Hepatocyte (in vitro differentiated cells): ENCODE measurements around the gene MICAL2. TPM values are rescaled to one million over a fixed set of nuclear protein-coding genes. Genes with fewer than 3 reads are reported as not detected.
A peak's percentile ranks its signal among the peaks of the same experiment; 100 is the strongest.

ENCODE experiments used
- DNase-seq: peaks from one replicate; pipeline ENCODE4 v3.0.0-alpha.2; 2016; ENCODE audit warnings: low spot score
- H2AFZ ChIP-seq: fragments of 200-600 bp; sonication (generic); 2 replicates; pipeline ENCODE4 v1.6.0; 2016; ENCODE audit warnings: antibody characterized with exemption, mild to moderate bottlenecking
- H3K27ac ChIP-seq: fragments of 200-600 bp; sonication (generic); 2 replicates; pipeline ENCODE4 v1.5.1; 2016; ENCODE audit warnings: mild to moderate bottlenecking
- H3K27me3 ChIP-seq: fragments of 200-600 bp; sonication (generic); 2 replicates; pipeline ENCODE4 v1.6.1; 2016
- H3K36me3 ChIP-seq: fragments of 200-600 bp; sonication (generic); replicated peaks from 2 replicates; pipeline ENCODE4 v1.5.1; 2016; ENCODE audit warnings: low read depth; ENCODE audit not compliant: insufficient read depth
- H3K4me1 ChIP-seq: fragments of 200-600 bp; sonication (generic); 2 replicates; pipeline ENCODE4 v1.5.1; 2016; ENCODE audit warnings: mild to moderate bottlenecking, moderate library complexity; ENCODE audit not compliant: insufficient read depth
- H3K4me2 ChIP-seq: fragments of 200-600 bp; sonication (generic); 2 replicates; pipeline ENCODE4 v1.6.0; 2016
- H3K4me3 ChIP-seq: fragments of 200-600 bp; sonication (generic); 2 replicates; pipeline ENCODE4 v1.5.1; 2016; ENCODE audit warnings: mild to moderate bottlenecking
- H3K79me2 ChIP-seq: fragments of 200-600 bp; sonication (generic); 2 replicates; pipeline ENCODE4 v1.6.0; 2017; ENCODE audit warnings: mild to moderate bottlenecking
- H3K9me2 ChIP-seq: fragments of 200-600 bp; sonication (generic); replicated peaks from 2 replicates; pipeline ENCODE4 v1.6.0; 2017; ENCODE audit warnings: mild to moderate bottlenecking; ENCODE audit not compliant: insufficient read depth
- H3K9me3 ChIP-seq: fragments of 200-600 bp; sonication (generic); 2 replicates; pipeline ENCODE4 v1.5.1; 2016; ENCODE audit warnings: low read depth, mild to moderate bottlenecking
- H4K20me1 ChIP-seq: fragments of 200-600 bp; sonication (generic); 2 replicates; pipeline ENCODE4 v1.6.0; 2016; ENCODE audit warnings: mild to moderate bottlenecking; ENCODE audit not compliant: insufficient read depth, poor library complexity, severe bottlenecking
- CTCF ChIP-seq: fragments of 200-600 bp; sonication (generic); IDR thresholded peaks from 2 replicates; pipeline ENCODE4 v1.5.1; 2016; ENCODE audit warnings: antibody characterized with exemption, mild to moderate bottlenecking; ENCODE audit not compliant: poor library complexity
- EZH2 ChIP-seq: fragments of 200-600 bp; sonication (generic); IDR thresholded peaks from 2 replicates; pipeline ENCODE4 v1.6.1; 2016; ENCODE audit warnings: antibody characterized with exemption, mild to moderate bottlenecking, borderline replicate concordance
- EZH2phosphoT487 ChIP-seq: fragments of 200-600 bp; sonication (generic); IDR thresholded peaks from one replicate; pipeline ENCODE4 v1.6.1; 2018; ENCODE audit warnings: antibody characterized with exemption, mild to moderate bottlenecking, low read depth, moderate library complexity; ENCODE audit not compliant: unreplicated experiment, severe bottlenecking
- WGBS: methylation state at CpG from one replicate; pipeline ENCODE4 v1.1.6; 2016; ENCODE audit warnings: low lambda C conversion rate; ENCODE audit errors: missing lambda C conversion rate; 5-methylcytosine and 5-hydroxymethylcytosine counted together
- polyA plus RNA-seq: library from polyadenylated mRNA; unstranded; fragments of >200 nt; fragmentation: Nextera tagmentation; extraction: Ambion mirVana; gene quantifications from 2 replicates; pipeline ENCODE4 v1.2.1, GENCODE V29; 2016
- total RNA-seq: library from RNA; depleted of rRNA; stranded (reverse); fragments of >200 nt; gene quantifications from 2 replicates; pipeline ENCODE4 v1.2.3, GENCODE V29; 2014

Gene MICAL2
- total and polyA plus RNA-seq, 2 experiments from 2014 or later: 36.8 to 56.0 TPM

- H4K20me1 ChIP-seq: no peaks in the 10 kb centered on the region
- no peak for TF ChIP-seq EZH2phosphoT487
- no peak for TF ChIP-seq CTCF
- no peak for TF ChIP-seq EZH2
- H3K79me2 ChIP-seq: no peaks in the 10 kb centered on the region
- no peaks in the 10 kb centered on the region for H3K27me3 ChIP-seq
- no peak for DNase-seq
- H3K4me1 ChIP-seq: peaks cover 35% of the 10 kb centered on the region
- 49% methylated on average over 5 of the region's 5 CpGs for whole genome bisulfite sequencing
- H3K4me3 ChIP-seq: no peak overlapping the region
- H3K27ac ChIP-seq: peak overlapping the region; percentile 62
- H2AFZ ChIP-seq: no peak overlapping the region
- no peaks in the 10 kb centered on the region for H3K9me2 ChIP-seq
- H3K4me2 ChIP-seq: no peak overlapping the region
- H3K9me3 ChIP-seq: no peaks in the 10 kb centered on the region
- no peaks in the 10 kb centered on the region for H3K36me3 ChIP-seq
These were observed 103.5 kb downstream of the MICAL2 start for GRCh38 chr11:12213883-12214282.

- H3K27ac ChIP-seq: peak overlapping the region; percentile 62
- no peaks in the 10 kb centered on the region for H3K36me3 ChIP-seq
- no peak overlapping the region for H3K4me2 ChIP-seq
- no peaks in the 10 kb centered on the region for H3K27me3 ChIP-seq
- TF ChIP-seq EZH2: no peak
- H3K9me3 ChIP-seq: no peaks in the 10 kb centered on the region
- H4K20me1 ChIP-seq: no peaks in the 10 kb centered on the region
- H3K4me1 ChIP-seq: peaks cover 35% of the 10 kb centered on the region
- H2AFZ ChIP-seq: no peak overlapping the region
- H3K9me2 ChIP-seq: no peaks in the 10 kb centered on the region
- no peak overlapping the region for H3K4me3 ChIP-seq
- H3K79me2 ChIP-seq: no peaks in the 10 kb centered on the region
- DNase-seq: no peak
These were observed 104.4 kb downstream of the MICAL2 start for GRCh38 chr11:12214751-12215150.

GRCh38 chr11:12215181-12215593, 104.8 kb downstream of the MICAL2 start:
- Histone ChIP-seq H3K79me2 (no peaks in the 10 kb centered on the region), H3K9me2 (no peaks in the 10 kb centered on the region), H3K36me3 (no peaks in the 10 kb centered on the region), H3K4me2 (no peak overlapping the region), H3K4me3 (no peak overlapping the region), H2AFZ (no peak overlapping the region), H3K27me3 (no peaks in the 10 kb centered on the region), H3K4me1 (peaks cover 35% of the 10 kb centered on the region), H3K27ac (peak overlapping the region; percentile 62), H4K20me1 (no peaks in the 10 kb centered on the region), H3K9me3 (no peaks in the 10 kb centered on the region)
- 60% methylated on average over 9 of the region's 9 CpGs for WGBS
- TF ChIP-seq CTCF: no peak
- TF ChIP-seq EZH2: no peak
- no peak for TF ChIP-seq EZH2phosphoT487
- DNase-seq: peak; percentile 54

- Histone ChIP-seq H2AFZ (no peak overlapping the region), H3K79me2 (no peaks in the 10 kb centered on the region), H3K4me1 (peaks cover 35% of the 10 kb centered on the region), H4K20me1 (no peaks in the 10 kb centered on the region), H3K9me2 (no peaks in the 10 kb centered on the region), H3K9me3 (no peaks in the 10 kb centered on the region), H3K4me2 (no peak overlapping the region), H3K27ac (no peak overlapping the region), H3K36me3 (no peaks in the 10 kb centered on the region), H3K27me3 (no peaks in the 10 kb centered on the region), H3K4me3 (no peak overlapping the region)
- DNase-seq: no peak
- WGBS: 93% methylated on average over 10 of the region's 10 CpGs
- TF ChIP-seq EZH2phosphoT487: no peak
- TF ChIP-seq EZH2: no peak
- no peak for TF ChIP-seq CTCF
These were observed 105.7 kb downstream of the MICAL2 start for GRCh38 chr11:12216041-12216451.
